IgD-negative memory B cell (primary cell): Measurements from ENCODE around the gene FNDC1. TPM values are rescaled to one million over a fixed set of nuclear protein-coding genes. Genes with fewer than 3 reads are reported as not detected.
"Not testable (repeated sequence)": the region's sequence is repeated elsewhere in the genome, so short reads cannot be mapped to it uniquely, and the experiment has no call there.

Experiments used
- H3K27ac Mint-ChIP-seq, 3 donors: one replicate each; pipeline ENCODE4 v1.8.0; 2020 to 2022; ENCODE audit warnings: mild to moderate bottlenecking in 3 of 3, mixed read lengths in 3 of 3, moderate library complexity in 1 of 3
- H3K27me3 Mint-ChIP-seq: one replicate; pipeline ENCODE4 v1.8.0; 2021; ENCODE audit warnings: mixed read lengths
- H3K36me3 Mint-ChIP-seq: one replicate; pipeline ENCODE4 v1.8.0; 2020; ENCODE audit warnings: mild to moderate bottlenecking, mixed read lengths
- H3K4me1 Mint-ChIP-seq, 3 donors: one replicate each; pipeline ENCODE4 v1.8.0; 2020 to 2022; ENCODE audit warnings: mixed read lengths in 3 of 3, mild to moderate bottlenecking in 1 of 3
- H3K4me3 Mint-ChIP-seq, 4 donors: one replicate each; pipeline ENCODE4 v1.8.0; 2020 to 2022; ENCODE audit warnings: mild to moderate bottlenecking in 4 of 4, mixed read lengths in 4 of 4, moderate library complexity in 3 of 4
- H3K9me3 Mint-ChIP-seq, 3 donors: one replicate each; pipeline ENCODE4 v1.8.0; 2020 to 2021; ENCODE audit warnings: mixed read lengths in 3 of 3, mild to moderate bottlenecking in 1 of 3
- polyA plus RNA-seq: library from polyadenylated mRNA; unstranded; fragments of 300-500 nt; fragmentation: Illumina TruSeq; gene quantifications from one replicate; pipeline ENCODE4 v1.2.3, GENCODE V29; 2021

FNDC1 gene
- polyA plus RNA-seq, 1 donor from 2014 or later: not detected

GRCh38 chr6:159268511-159268910 lies 99.3 kb downstream of the FNDC1 start:
- Mint-ChIP-seq H3K9me3 (peaks cover 2 to 3% (median 2%) of the 10 kb centered on the region in 3 donors), H3K27ac (no peak overlapping the region), H3K36me3 (peaks cover 2% of the 10 kb centered on the region), H3K27me3 (peaks cover 2% of the 10 kb centered on the region), H3K4me1 (no peaks in the 10 kb centered on the region), H3K4me3 (no peak overlapping the region)

GRCh38 chr6:159271257-159271656 lies 102.1 kb downstream of the FNDC1 start:
- Mint-ChIP-seq H3K4me3 (no peak overlapping the region), H3K27me3 (peaks cover 7% of the 10 kb centered on the region), H3K9me3 (peaks cover 2 to 4% (median 3%) of the 10 kb centered on the region in 3 donors), H3K4me1 (no peaks in the 10 kb centered on the region), H3K27ac (no peak overlapping the region), H3K36me3 (peaks cover 2% of the 10 kb centered on the region)

GRCh38 chr6:159278626-159279025 lies 109.4 kb downstream of the FNDC1 start:
- Mint-ChIP-seq H3K4me1 (no peaks in the 10 kb centered on the region), H3K27me3 (peaks cover 7% of the 10 kb centered on the region), H3K9me3 (peaks cover 0 to 2% (median 0%) of the 10 kb centered on the region in 3 donors), H3K27ac (no peak overlapping the region), H3K36me3 (no peaks in the 10 kb centered on the region), H3K4me3 (no peak overlapping the region)

GRCh38 chr6:159279790-159280277 lies 110.6 kb downstream of the FNDC1 start:
- Mint-ChIP-seq H3K4me1 (no peaks in the 10 kb centered on the region), H3K9me3 (peaks cover 0 to under 1% (median 0%) of the 10 kb centered on the region in 3 donors), H3K36me3 (no peaks in the 10 kb centered on the region), H3K27ac (no peak overlapping the region), H3K4me3 (no peak overlapping the region), H3K27me3 (peaks cover 7% of the 10 kb centered on the region)

- no peak overlapping the region for H3K27ac Mint-ChIP-seq
- H3K4me3 Mint-ChIP-seq: no peak overlapping the region
- H3K27me3 Mint-ChIP-seq: peaks cover 2% of the 10 kb centered on the region
- no peaks in the 10 kb centered on the region for H3K36me3 Mint-ChIP-seq
- H3K9me3 Mint-ChIP-seq: peaks cover 4 to 11% (median 5%) of the 10 kb centered on the region in 3 donors
- no peaks in the 10 kb centered on the region for H3K4me1 Mint-ChIP-seq
Observed at GRCh38 chr6:159282421-159282820, 113.2 kb downstream of the FNDC1 start.

GRCh38 chr6:159284661-159285060 lies 115.5 kb downstream of the FNDC1 start:
- H3K4me1 Mint-ChIP-seq: not testable (repeated sequence)

DNA sequence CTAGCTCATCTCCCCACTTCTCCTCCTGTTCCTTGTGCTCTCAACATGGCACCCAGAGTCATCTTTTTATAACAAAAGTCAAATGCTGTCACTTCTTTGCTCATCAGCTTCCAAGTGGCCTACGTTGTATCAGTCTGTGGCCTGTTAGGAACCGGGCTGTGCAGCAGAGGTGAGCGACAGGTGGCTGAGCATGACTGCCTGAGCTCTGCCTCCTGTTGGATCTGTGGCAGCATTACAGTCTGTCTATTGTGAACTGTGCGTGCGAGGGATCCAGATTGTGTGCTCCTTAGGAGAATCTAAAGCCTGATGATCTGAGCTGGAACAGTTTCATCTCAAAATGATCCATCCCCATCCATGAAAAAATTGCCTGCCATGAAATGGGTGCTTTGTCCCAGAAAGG lies 129.6 kb downstream of the FNDC1 start:
- peaks cover 0 to 5% (median 3%) of the 10 kb centered on the region in 3 donors for H3K9me3 Mint-ChIP-seq
- H3K4me1 Mint-ChIP-seq: no peaks in the 10 kb centered on the region
- peaks cover 2% of the 10 kb centered on the region for H3K36me3 Mint-ChIP-seq
- no peak overlapping the region for H3K27ac Mint-ChIP-seq
- H3K4me3 Mint-ChIP-seq: no peak overlapping the region
- peaks cover 10% of the 10 kb centered on the region for H3K27me3 Mint-ChIP-seq

More at GRCh38 chr6:159284661-159285060, 115.5 kb downstream of the FNDC1 start:
- not testable (repeated sequence) for H3K4me3 Mint-ChIP-seq, H3K27me3 Mint-ChIP-seq, H3K36me3 Mint-ChIP-seq
- H3K9me3 Mint-ChIP-seq: peaks cover 4 to 11% (median 5%) of the 10 kb centered on the region in 3 donors
- H3K27ac Mint-ChIP-seq: peak overlapping the region in 1 of 3 donors; percentile 72

DNA sequence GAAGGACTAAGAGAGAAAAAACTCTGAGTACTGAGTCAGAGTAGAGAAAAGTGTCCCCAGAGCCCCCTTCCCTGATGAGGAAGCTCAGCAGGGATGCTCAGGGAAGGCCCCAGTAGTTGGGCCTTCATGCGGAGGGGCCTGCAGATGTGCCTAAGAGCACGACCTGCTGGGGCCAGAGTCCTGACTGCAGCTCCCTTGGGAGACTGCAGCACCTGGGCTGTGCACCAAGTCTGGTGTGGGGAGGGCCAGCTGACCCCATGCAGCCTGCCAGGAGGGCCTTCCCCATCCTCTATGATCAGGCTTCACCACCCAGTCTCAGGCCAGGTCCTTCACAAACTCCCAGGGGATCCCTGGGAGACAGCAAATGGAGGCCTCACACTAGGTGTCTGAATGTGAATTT lies 130.4 kb downstream of the FNDC1 start:
- Mint-ChIP-seq H3K9me3 (peaks cover 0 to 5% (median 3%) of the 10 kb centered on the region in 3 donors), H3K36me3 (peaks cover 2% of the 10 kb centered on the region), H3K27me3 (peaks cover 14% of the 10 kb centered on the region), H3K4me1 (no peaks in the 10 kb centered on the region), H3K4me3 (no peak overlapping the region), H3K27ac (no peak overlapping the region)

- Mint-ChIP-seq H3K36me3 (peaks cover 2% of the 10 kb centered on the region), H3K4me1 (no peaks in the 10 kb centered on the region), H3K27ac (peak overlapping the region in 1 of 3 donors; percentile 0), H3K27me3 (peaks cover 16% of the 10 kb centered on the region), H3K4me3 (no peak overlapping the region), H3K9me3 (peaks cover 0 to 5% (median 3%) of the 10 kb centered on the region in 3 donors)
Observed at GRCh38 chr6:159301277-159301676, 132.1 kb downstream of the FNDC1 start.

DNA sequence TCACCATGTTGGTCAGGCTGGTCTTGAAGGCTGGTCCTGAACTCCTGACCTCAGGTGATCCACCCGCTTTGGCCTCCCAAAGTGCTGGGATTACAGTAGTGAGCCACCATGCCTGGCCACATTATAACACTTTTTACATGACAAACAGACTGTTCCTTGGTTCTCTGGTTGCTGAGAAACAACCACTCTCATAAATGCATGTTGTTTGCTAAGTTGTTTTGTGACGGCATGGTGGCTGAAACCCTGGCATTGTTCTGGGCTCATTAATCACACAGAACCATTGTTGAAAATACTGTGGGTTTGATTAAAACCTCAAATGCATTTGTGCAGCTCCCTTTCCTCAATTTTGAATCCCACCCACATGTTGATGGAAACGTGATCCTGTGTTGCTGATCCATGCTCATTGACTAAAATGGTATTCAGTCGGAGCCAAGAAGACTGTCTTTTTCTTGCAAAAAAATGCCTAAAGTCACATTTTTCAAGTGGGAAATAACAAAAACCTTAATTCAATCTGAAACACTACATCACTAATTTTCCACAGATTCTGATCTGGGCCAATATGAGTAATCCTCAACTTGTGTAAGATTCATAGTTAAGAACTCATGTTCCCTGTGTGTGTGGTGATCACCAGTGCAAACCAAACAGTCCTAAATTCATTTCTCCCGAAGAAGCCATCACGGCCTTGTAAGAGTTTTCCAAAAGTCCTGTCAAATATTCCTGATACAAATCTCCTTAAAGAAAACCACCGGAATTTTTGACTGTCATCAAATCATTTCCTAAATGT lies 132.8 kb downstream of the FNDC1 start:
- H3K4me1 Mint-ChIP-seq: no peaks in the 10 kb centered on the region
- H3K9me3 Mint-ChIP-seq: peaks cover 0 to 5% (median 3%) of the 10 kb centered on the region in 3 donors
- H3K27ac Mint-ChIP-seq: no peak overlapping the region
- no peak overlapping the region for H3K4me3 Mint-ChIP-seq
- H3K27me3 Mint-ChIP-seq: peaks cover 19% of the 10 kb centered on the region
- peaks cover 2% of the 10 kb centered on the region for H3K36me3 Mint-ChIP-seq

DNA sequence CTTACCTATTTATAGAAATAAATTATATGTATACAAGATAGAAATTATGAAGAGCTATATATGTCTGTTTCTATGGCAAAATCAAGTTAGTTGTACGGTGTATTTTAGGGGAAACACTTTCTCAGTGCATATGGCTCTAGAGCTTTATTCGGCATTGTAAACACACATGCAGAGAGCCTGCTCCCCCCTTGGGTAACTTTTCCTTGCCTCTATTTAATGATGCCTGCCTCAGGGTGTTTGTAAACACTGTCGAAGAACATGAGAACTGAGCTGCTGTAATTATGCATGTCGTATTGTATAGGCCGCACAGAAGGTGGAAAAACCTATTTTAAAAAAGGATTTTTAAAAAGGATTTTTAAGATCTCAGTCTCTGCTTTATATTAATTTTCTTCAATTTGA lies 133.4 kb downstream of the FNDC1 start:
- Mint-ChIP-seq H3K27me3 (peaks cover 19% of the 10 kb centered on the region), H3K36me3 (peaks cover 2% of the 10 kb centered on the region), H3K9me3 (peaks cover 0 to 4% (median 3%) of the 10 kb centered on the region in 3 donors), H3K27ac (no peak overlapping the region), H3K4me3 (no peak overlapping the region), H3K4me1 (no peaks in the 10 kb centered on the region)

DNA sequence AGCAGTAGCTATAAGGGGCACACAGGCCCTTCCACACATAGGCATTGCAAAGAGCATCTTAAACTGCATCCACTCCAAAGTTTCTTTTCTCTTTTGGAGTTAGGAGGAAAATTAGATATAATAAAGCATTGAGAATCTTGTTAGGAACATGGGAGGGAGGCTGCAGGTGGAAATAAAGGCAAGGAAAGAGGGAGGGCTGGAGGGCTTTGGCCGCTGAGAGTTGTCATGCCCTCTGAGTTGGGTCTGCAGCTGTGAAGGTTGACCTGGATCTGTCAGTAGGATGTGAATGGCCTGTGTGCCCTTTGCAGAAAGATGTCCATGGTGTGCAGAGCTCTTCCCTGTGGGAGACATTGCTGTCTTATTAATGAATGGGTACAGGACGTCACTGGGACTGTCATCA lies 134.0 kb downstream of the FNDC1 start:
- no peak overlapping the region for H3K27ac Mint-ChIP-seq
- peaks cover 2% of the 10 kb centered on the region for H3K36me3 Mint-ChIP-seq
- H3K4me3 Mint-ChIP-seq: no peak overlapping the region
- peaks cover 16% of the 10 kb centered on the region for H3K27me3 Mint-ChIP-seq
- H3K4me1 Mint-ChIP-seq: no peaks in the 10 kb centered on the region
- no peaks in the 10 kb centered on the region for H3K9me3 Mint-ChIP-seq

GRCh38 chr6:159303784-159304183 lies 134.6 kb downstream of the FNDC1 start:
- Mint-ChIP-seq H3K27ac (no peak overlapping the region), H3K36me3 (peaks cover 2% of the 10 kb centered on the region), H3K4me1 (no peaks in the 10 kb centered on the region), H3K4me3 (no peak overlapping the region), H3K27me3 (peaks cover 12% of the 10 kb centered on the region), H3K9me3 (no peaks in the 10 kb centered on the region)

DNA sequence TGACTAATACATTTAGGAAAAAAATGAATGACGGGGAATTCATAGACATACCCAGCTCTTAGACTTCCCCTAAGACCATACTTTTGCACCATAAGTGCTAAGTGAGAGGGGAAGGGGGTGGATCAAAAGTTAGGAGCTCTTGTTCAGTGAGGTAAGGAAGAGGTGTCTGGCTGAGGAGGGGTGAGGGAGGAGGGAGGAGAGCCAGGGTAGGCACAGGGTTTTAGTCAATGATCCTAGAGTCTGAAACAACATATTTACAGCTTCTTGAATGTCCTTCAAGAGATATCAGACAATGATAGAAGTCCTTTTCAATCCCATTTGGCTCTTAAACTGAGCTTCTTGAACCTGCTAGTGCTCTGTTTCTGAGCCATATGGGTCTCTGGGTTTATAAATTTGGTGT lies 135.4 kb downstream of the FNDC1 start:
- no peak overlapping the region for H3K4me3 Mint-ChIP-seq
- no peak overlapping the region for H3K27ac Mint-ChIP-seq
- peaks cover 2% of the 10 kb centered on the region for H3K36me3 Mint-ChIP-seq
- H3K9me3 Mint-ChIP-seq: no peaks in the 10 kb centered on the region
- peaks cover 12% of the 10 kb centered on the region for H3K27me3 Mint-ChIP-seq
- no peaks in the 10 kb centered on the region for H3K4me1 Mint-ChIP-seq

- H3K4me3 Mint-ChIP-seq: no peak overlapping the region
- H3K9me3 Mint-ChIP-seq: peaks cover 0 to 1% (median 0%) of the 10 kb centered on the region in 3 donors
- no peaks in the 10 kb centered on the region for H3K4me1 Mint-ChIP-seq
- H3K27ac Mint-ChIP-seq: no peak overlapping the region
- H3K27me3 Mint-ChIP-seq: peaks cover 12% of the 10 kb centered on the region
- peaks cover 2% of the 10 kb centered on the region for H3K36me3 Mint-ChIP-seq
Observed at GRCh38 chr6:159305159-159305558, 136.0 kb downstream of the FNDC1 start.
